OCI-LY7 (cell line): ENCODE results near the gene UPF2.

Experiments used
- CTCF ChIP-seq: fragments of 200-600 bp; sonication (generic); conservative IDR thresholded peaks from 2 replicates; pipeline ENCODE4 v1.5.1; 2014; ENCODE audit warnings: mild to moderate bottlenecking, antibody characterized with exemption, low read length, moderate library complexity, mixed read lengths
- EZH2phosphoT487 ChIP-seq: fragments of 200-600 bp; sonication (generic); IDR thresholded peaks from 2 replicates; pipeline ENCODE4 v1.6.1; 2018; ENCODE audit warnings: low read depth, borderline replicate concordance, mild to moderate bottlenecking, mixed run types, antibody characterized with exemption, low read length, moderate library complexity, mixed read lengths

DNA sequence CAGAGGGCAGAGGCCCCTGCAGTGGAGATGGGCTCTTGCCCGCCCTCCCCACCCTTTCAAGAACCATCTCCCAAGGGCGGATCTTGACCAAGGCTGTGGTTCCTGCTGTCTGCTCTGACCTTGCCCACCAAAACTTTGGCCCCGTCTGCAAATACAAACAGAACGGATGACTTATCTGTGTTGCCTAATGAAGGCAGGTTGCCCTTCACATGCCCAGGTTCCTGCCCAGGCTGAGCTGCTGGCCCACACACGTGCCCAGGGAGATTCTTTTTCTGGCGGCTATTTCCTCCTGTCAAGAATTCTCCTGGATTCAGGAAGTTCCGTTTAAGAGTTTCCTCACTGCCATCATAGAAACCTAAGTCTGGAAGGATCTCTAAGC lies 141.2 kb downstream of the UPF2 start:
- TF ChIP-seq CTCF (no peak), EZH2phosphoT487 (no peak)
